HuH-7.5 (cell line): ENCODE results near the gene EIF3M.
A peak's percentile ranks its signal among the peaks of the same experiment; 100 is the strongest.

Source experiments
- DNase-seq: peaks from one replicate; pipeline ENCODE4 v3.0.0; 2011; ENCODE audit warnings: low spot score

EIF3M gene

DNA sequence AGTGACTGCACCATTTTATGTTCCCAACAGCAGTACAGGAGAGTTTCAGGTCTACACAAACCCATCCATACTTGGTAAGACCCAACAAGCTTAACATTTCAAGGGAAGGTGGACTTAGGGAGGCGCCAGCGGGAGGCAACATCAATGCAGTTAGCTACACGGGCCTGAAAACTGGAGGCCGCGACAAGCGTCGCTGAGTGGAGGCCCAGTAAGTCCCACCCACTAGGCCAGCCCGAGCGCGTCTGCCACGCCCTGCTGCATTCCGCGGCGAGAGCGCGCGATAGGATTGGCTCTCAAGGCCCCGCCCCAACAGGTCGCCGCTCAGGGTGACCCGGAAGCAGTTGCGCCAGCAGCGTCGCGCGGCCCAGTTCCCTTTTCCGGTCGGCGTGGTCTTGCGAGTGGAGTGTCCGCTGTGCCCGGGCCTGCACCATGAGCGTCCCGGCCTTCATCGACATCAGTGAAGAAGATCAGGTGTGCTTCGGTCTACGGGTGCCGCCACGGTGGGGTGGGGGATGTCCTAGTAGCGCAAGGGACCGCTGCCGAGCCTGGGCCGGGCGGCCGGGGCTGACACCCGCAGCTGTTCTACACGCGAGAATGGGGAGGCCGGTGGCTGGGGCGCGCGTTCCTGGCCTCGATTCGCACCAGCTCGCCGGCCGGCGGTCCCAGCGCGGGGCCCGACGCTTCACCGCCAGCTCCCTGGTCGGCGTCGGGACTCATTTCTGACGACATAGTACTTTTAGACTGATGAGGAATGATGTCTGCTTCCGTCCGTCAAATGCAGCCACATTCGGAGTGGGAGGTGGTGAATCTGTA, at the start of gene EIF3M:
Gene EIF3M (plus strand): TSS at position 373 of the 813 bp plus-strand sequence. CDS start 57 bp downstream, at position 430.
- peak; percentile 52 for DNase-seq

GRCh38 chr11:32538804-32539203, 44.8 kb upstream of the EIF3M start:
- no peak for DNase-seq

- DNase-seq: no peak
These were observed 33.9 kb upstream of the EIF3M start for GRCh38 chr11:32549611-32550187.

- DNase-seq: no peak
These were observed 33.4 kb upstream of the EIF3M start for GRCh38 chr11:32550207-32550606.

DNA sequence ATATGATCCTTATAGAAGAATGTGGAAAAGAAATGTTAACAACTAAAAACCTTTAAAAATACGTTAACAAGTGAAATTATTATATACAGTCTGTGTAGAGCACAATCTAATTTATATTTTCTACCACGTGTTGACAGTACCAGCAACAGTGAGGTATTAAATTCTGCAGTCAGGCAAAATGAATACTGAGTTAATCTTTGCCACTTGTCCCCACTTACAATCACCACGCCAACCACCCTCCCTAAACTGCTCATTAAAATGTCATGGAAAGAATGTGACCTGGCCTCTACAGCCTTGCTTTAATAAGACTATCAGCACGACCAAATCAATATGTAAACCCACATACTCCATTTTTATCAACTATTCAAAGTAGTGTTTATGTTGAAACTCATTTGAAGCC, 28.5 kb upstream of the EIF3M start:
- no peak for DNase-seq

DNA sequence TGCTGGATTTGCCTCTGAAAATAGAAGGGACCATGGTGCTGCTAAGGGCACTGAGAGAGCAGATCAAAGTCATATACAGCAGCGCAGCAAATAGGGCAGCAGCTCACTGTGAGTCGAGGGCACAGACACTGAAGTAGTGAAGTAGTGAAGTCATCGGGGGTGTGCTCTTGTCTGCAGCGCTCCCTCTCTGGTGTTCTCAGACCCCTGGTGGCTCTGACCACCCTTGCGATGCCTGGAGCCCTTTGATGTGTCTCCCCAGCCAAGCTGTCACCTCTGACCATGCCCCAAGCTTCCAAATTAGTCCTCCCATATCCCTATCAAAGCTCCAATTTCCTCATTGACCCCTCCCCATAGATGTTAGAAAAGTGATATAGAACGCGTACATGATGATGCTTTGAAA, 27.7 kb upstream of the EIF3M start:
- DNase-seq: no peak

GRCh38 chr11:32561835-32562234, 21.8 kb upstream of the EIF3M start:
- DNase-seq: no peak

DNA sequence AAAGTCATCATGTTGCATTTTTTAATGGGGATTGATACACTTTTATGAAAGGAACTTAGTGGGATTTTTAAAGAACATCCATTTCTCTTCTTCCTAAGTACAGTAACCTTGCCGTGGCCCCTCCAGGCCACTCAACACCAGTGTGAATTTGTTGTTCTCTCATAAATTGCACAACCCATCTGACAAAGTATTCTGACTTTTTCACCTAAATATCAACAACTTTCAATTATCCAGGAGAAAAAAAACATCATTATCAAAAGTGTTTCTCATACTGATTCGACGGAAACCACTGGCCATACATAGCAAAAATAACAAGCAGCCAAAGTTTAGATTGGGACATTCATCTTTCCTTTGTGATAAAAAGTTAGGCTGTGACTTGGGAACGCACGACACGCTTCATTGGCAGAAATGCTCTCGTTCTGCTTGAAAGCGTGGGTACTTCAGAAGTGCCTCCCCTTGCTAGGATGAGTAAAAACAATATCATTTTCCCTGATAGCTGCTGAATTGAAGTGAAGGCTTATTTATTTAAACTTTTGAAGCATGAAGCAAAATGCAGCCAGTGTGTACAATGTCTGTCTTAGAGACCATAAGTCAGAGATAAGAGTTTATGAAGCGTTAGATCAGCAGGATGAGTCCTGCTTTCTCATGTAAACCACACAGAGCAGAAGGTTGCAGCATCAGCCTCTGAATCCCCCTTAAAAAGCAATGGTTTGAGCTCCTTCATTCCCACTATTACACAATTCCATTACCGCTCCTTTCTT, 20.6 kb upstream of the EIF3M start:
- no peak for DNase-seq

- no peak for DNase-seq
These were observed 20.1 kb upstream of the EIF3M start for GRCh38 chr11:32563600-32563959.

DNA sequence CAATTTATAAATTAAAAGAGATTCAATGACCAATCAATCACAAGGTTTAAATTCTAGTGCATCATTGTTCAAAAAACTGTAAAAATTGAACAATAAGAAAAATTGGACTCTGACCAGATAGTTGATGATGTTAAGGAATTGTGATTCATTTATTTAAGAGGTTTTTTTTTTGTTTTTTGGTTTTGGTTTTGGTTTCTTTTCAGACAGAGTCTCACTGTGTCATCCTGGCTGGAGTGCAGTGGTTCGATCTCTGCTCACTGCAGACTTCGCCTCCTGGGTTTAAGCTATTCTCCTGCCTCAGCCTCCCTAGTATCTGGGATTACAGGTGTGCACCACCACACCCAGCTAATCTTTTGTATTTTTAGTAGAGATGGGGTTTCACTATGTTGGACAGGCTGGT, 17.1 kb upstream of the EIF3M start:
- DNase-seq: no peak

DNA sequence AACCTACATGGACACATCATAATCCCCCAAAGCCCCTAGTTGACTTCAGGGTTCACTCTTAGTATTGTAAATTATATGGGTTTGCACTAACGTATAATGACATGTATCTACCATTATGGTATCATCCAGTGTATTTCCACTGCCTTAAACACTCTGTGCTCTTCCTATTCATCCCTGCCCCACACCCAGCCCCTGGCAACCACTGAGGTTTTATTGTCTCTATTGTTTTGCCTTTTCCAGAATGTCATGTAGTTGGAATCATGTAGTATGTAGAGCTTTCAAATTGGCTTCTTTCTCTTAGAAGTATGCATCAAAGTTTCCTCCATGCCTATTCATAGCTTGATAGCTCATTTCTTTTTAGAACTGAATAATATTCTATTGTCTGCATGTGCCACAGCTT, 16.5 kb upstream of the EIF3M start:
- DNase-seq: no peak

GRCh38 chr11:32569313-32569881, 14.2 kb upstream of the EIF3M start:
- DNase-seq: no peak

DNA sequence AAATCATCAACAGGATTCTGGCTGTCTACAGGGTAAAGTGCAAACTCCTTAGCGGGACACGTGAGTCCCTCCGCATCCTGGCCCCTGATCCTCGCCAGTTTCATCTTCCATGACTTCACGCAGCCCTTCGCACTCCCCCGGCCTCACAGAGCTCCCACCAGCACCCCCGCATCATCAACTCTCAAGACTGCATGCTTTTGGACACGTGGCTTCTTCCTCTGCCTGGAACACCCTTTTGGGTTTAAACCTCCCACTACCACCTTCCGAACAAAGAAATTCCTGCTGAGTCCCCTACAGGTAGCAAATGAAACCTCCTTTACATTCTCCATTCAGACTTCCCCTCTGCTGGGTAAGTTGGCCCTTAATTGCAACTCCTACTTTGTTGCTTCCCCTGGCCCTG, 12.6 kb upstream of the EIF3M start:
- no peak for DNase-seq

DNA sequence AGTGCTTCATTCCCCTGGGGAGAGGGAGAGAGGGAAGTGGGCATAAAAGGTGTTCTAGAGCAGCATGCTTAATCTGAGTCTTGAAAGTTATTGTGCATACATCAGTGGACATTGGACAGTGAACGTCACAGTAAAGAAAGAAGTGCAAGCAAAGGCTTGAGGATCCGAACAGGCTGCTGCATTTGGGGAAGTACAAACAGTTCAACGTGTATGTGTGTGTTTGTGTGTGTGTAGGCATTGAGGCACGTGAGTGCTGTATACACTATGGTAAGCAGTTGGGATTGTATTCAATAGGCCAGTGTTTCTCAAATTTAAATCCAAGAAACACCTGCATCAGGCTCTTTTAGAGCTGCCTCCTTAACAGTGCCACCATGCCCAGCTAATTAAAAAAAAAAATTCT, 10.4 kb upstream of the EIF3M start:
- no peak for DNase-seq

DNA sequence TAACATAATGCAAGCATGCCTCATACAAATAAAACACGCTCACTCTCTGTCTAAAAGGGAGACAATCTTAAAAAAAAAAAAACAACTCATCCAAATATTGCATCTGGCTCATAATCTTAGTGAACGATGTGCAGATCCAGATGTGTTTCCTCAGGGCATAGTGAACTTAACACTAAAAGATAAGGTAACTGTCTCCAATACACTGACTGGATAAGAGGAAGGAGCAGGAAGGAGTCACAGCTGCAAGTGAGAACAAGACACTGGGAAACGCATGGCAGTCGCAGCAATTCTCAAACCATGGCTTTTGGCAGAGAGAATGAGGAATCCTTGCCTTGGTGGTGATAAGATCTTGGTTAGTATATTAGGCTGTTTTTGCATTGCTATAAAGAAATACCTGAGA, 9.2 kb upstream of the EIF3M start:
- no peak for DNase-seq

DNA sequence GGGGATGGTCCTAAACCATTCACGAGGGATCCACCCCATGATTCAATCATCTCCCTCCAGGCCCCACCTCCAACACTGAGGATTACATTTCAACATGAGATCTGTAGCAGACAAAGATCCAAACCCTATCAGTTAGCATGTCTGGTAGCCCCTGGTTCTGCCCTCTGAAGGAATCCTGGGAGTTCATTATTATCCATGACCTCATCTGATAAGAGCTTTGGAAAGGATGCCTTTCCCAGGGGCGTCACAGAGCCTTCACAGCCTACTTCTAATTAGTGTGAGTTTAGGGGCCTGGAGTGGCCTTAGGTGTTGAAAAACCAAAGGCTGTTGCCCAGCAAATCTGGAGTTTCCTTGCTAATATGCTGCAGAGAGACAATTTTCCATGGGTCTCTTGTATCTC, 8.6 kb upstream of the EIF3M start:
- DNase-seq: no peak

- no peak for DNase-seq
These were observed 7.2 kb upstream of the EIF3M start for GRCh38 chr11:32576456-32576855.

DNA sequence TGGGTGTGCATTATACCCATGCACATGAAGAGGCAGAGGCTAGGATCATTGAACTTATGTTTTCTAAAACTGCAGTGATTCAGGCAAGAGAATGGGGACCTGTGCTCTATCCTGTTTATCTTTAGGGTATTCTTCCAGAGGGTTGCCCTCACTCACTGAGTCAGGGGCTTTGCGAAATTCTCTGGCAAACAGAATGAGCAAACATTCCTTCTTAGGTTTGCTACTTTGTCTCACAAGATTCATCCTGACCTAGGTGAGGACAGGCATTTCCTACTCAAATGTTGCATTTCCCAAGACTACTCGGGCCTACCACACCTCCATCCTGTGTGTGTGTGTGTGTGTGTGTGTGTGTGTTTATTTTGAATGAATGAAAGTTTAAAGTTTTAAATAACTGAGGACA, 2.7 kb upstream of the EIF3M start:
- DNase-seq: no peak

- no peak for DNase-seq
These were observed 2.1 kb upstream of the EIF3M start for GRCh38 chr11:32581556-32581955.

GRCh38 chr11:32584921-32585320, 1.3 kb downstream of the EIF3M start:
- DNase-seq: no peak

DNA sequence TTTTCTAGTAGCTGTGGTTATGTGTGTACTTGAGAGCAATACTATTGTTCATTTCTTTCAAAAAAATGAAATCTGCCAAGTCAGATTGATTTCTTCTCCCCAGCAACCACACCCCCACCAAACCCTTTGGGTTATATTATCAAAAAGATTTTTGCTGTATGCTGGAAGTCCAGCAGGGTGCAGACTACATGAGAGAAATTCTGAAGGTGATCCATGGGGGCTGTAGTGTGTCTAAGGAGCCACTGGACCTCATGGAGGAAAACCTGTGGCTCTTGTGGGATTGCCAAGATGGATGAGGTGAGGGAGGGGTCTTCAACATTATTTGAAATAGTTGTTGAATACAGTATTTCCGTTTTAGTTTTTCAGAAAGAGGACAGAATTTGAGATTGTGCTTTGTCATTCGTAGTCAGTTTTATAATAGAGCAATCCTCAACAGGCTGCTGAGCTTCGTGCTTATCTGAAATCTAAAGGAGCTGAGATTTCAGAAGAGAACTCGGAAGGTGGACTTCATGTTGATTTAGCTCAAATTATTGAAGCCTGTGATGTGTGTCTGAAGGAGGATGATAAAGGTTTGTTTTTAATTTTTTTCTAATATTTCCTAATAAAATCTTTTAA, 3.1 kb downstream of the EIF3M start:
- no peak for DNase-seq

- DNase-seq: no peak
These were observed 10.6 kb downstream of the EIF3M start for GRCh38 chr11:32594272-32594671.
